ENCODE data around the gene GPHN.
"Not testable (repeated sequence)": the region's sequence is repeated elsewhere in the genome, so short reads cannot be mapped to it uniquely, and the experiment has no call there.

Gene GPHN

GRCh38 chr14:66975251-66975650 lies 467.3 kb downstream of the GPHN start:
- DNase-seq = no peak

- no peak for DNase-seq
These were observed 471.4 kb downstream of the GPHN start for GRCh38 chr14:66979101-66979974.

- DNase-seq = no peak
These were observed 474.3 kb downstream of the GPHN start for GRCh38 chr14:66982247-66982646.

GRCh38 chr14:66992776-66993175 lies 484.8 kb downstream of the GPHN start:
- DNase-seq = no peak

GRCh38 chr14:66993512-66993911 lies 485.6 kb downstream of the GPHN start:
- DNase-seq = no peak

GRCh38 chr14:66998013-66998412 lies 490.1 kb downstream of the GPHN start:
- no peak for DNase-seq

GRCh38 chr14:66999978-67000377 lies 492.0 kb downstream of the GPHN start:
- DNase-seq = no peak

GRCh38 chr14:67002994-67003753 lies 495.2 kb downstream of the GPHN start:
- DNase-seq = no peak

- DNase-seq = no peak
These were observed 496.6 kb downstream of the GPHN start for GRCh38 chr14:67004521-67004920.

- no peak for DNase-seq
These were observed 502.7 kb downstream of the GPHN start for GRCh38 chr14:67010602-67011001.

- DNase-seq = peak; percentile 52 to 57
These were observed 508.9 kb downstream of the GPHN start for GRCh38 chr14:67016856-67017255.

GRCh38 chr14:67018720-67019119 lies 510.8 kb downstream of the GPHN start:
- DNase-seq = no peak

- DNase-seq = no peak
These were observed 511.8 kb downstream of the GPHN start for GRCh38 chr14:67019796-67020195.

- DNase-seq = no peak
These were observed 524.2 kb downstream of the GPHN start for GRCh38 chr14:67031920-67032774.

GRCh38 chr14:67045440-67045839 lies 537.5 kb downstream of the GPHN start:
- no peak for DNase-seq

GRCh38 chr14:67050896-67051295 lies 542.9 kb downstream of the GPHN start:
- DNase-seq = no peak

GRCh38 chr14:67056684-67057083 lies 548.7 kb downstream of the GPHN start:
- DNase-seq = no peak

- no peak for DNase-seq
These were observed 551.6 kb downstream of the GPHN start for GRCh38 chr14:67059596-67059995.

GRCh38 chr14:67060546-67060945 lies 552.6 kb downstream of the GPHN start:
- no peak for DNase-seq

- not testable (repeated sequence) for DNase-seq
These were observed 559.3 kb downstream of the GPHN start for GRCh38 chr14:67067070-67067814.

- DNase-seq = no peak
These were observed 560.3 kb downstream of the GPHN start for GRCh38 chr14:67068251-67068650.

- no peak for DNase-seq
These were observed 563.6 kb downstream of the GPHN start for GRCh38 chr14:67071506-67071905.

All from inflammatory macrophage treated with lipopolysaccharide for 1 hour (primary cell).